CD4-positive, alpha-beta T cell treated with Interleukin-6 for 4 hours (primary cell): ENCODE results near the gene CNNM3.
A peak's percentile ranks its signal among the peaks of the same experiment; 100 is the strongest.

Experiments used
- DNase-seq: peaks from one replicate; pipeline ENCODE4 v3.0.0-alpha.2; 2020; ENCODE audit warnings: mixed read lengths

CNNM3 gene

DNA sequence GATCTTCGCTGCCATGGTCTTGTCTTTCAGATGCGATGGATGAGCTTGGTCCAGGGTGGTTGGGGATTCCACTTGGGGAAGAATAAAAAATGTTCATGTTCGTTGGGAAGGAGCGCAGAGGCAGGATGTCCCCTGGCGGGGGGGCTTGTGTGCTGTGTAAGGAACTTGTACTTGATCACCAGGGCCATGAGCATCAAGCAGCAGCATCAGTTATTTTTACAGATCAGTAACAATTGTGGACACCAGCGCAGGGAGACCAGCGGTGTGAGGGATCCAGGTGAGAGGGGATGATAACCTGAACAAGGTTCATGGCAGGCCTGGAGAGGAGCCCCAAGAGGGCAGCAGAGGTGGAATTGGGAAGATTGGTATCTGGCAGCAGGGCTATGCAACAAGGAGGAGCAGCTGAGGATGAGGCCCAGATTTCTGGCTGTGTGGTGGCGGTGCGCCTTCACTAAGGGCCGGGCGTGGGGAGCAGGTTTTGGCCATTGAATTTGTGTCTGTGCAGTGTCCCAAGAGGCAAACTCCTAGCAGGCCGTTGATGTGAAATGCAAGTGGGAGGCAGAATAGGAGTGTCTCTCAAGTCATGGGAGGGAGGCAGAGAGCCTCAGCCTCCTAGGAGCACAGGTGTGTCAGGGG, 3.9 kb downstream of the CNNM3 start:
- no peak for DNase-seq

DNA sequence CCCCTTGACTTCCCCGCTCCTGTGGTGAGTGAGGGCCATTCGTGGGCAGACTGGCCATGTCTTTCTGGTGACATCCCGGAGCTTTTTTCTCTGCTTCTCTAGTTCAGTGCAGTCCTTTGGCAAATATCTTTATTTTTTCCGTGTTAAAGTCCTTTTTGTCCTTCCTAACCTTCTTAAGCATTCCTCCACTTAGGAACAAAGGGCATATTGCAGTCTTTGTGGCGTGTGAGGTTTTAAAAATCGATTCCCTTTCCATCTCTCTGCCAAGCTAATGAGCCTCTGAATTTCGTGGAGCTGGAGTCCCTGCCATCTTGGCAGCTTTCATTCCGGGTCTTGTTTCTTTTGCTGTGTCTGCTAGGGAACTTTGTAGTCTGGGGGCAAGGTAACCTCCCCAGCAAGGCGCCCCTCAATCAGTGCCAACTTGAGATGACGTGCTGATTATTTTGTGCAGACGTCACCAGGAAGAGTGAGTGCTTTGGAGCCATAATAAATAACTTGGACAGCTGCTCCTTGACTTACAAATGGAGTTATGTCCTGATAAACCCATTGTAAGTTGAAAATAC, 5.1 kb downstream of the CNNM3 start:
- no peak for DNase-seq

DNA sequence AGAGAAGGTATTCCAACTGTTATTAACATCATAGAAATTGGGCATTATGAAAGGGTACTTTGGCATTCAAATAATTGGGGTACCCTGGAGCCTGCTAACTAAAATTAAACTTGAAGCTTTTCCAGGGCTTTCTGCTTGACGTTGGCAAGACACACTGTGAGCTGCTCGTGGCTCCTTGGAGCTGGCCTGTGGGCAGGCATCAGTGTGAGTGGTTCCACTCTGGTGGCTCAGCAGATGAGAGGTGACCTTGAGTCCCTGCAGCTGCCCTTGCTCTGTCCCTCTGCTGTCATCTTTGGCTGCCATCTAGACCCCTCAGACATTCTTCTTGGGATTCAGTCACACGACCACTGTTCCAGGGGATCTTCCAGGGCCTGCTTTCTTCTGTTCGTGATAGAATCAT, 6.7 kb downstream of the CNNM3 start:
- no peak for DNase-seq

DNA sequence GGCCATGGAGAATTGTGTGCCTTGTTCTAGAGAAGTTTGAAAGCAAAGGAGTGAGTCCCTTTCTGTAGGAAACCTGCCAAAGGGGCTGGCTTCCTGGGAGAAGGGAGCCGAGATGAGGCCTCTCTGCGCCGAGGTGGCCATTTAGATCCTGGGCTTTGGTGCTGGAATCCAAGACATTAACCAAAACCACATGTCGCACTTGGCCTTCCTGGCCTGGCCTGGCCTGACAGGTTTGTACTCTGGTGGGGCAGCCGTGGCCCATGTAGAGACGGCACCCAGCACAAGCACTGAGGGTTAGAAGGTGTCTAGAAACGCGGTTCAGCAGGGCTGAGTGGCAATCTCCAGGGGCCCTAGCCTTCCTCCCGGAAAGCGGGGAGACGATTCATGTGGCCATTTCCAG, 7.1 kb downstream of the CNNM3 start:
- no peak for DNase-seq

DNA sequence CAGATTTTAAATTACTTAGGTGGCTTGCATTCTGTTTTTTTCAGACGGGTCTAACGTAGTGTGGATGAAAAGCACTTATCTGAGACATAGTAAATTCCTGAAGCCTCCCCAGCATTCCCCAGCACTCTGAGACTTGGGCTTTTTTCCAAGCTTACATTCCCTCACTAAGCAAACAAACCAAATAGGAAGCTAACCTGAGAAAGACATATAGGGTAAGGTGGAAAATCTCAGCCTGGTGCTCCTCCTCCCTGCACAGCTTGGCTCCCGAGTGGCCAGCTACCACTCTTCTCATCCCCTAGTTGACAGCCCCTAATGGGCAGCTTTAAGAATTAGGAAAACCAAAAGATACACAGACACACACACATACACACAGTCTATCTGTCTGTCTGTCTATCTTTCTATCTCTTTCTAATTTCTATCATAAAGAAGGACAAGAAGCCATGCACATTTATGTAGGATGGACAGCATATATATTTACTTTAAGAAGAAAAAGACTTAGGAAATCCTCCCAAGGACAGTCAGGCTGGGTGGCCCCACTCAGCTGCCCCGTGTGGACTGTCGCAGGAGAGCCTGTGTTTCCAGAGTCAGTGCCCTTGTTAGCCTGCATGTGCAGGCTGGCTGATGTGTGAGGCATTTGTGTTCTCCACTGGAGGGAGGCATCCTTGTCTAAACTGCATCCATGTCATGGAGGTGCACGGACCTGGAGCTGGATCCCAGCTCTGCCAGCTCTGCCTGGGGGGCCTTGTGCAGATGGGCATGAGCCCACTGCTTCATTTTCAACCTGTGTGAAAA, 8.2 kb downstream of the CNNM3 start:
- DNase-seq: no peak

DNA sequence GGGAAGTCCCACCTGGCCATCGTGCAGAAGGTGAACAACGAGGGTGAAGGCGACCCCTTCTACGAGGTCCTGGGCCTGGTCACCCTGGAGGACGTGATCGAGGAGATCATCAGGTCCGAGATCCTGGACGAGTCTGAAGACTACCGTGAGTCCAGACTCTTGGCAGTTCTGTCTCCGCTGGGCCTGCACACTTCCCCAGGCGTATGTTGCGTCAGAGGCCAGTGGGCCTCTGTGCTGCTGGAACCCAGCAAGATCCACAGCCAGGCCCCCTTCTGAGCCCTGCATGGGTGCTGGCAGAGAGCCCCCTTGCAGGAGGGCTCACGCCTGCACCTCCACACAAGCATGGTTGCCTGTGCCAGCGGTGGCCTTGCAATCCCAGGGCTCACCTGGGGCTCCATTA, 9.0 kb downstream of the CNNM3 start:
- DNase-seq: no peak

DNA sequence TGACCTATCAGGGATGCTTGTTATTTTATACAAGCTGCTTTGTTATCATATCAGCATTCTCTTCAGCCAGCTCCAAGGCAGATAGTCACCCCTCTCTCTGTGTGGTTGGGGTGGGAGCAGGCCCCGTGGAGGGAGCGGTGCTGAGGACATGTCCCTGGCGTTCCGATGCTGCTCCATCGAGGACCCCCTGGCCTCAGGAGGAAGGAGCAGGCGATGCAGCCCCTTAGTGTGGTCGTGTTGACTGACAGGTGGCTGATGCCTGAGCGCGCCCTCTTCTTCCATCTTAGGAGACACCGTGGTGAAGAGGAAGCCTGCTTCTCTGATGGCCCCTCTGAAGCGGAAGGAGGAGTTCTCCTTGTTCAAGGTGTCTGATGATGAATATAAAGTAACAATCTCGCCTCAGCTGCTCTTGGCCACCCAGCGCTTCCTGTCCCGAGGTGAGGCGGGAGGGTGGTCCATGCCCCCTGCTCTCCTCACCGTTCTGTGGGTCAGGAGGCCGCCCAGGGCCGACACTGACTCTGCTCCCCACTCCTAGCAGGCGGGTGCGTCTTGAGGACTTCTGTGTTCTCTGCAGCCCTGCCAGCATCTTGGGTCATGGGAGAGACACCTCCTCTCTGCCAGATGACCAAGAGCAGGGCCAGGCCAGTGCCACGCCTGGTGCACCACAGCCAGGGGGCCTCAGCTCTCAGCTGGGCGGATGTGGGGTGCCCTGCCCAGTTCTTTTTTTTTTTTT, 10.6 kb downstream of the CNNM3 start:
- no peak for DNase-seq

DNA sequence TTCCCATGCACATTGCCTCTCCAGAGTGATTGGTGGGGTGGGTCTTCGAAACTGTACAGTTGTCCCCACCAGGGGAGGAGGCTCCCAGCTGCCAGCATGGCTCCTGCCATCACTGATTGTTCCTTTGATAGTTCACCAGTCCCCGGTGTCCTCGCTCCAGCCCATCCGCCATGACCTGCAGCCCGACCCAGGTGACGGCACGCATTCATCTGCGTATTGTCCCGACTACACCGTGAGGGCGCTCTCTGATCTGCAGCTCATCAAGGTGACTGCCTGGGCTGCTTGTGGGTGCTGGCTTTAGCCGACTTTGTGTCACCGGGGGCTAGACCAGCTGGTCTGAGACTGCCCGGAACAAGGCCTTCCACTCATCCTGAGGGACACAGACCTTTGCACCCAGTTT, 12.4 kb downstream of the CNNM3 start:
- no peak for DNase-seq

DNA sequence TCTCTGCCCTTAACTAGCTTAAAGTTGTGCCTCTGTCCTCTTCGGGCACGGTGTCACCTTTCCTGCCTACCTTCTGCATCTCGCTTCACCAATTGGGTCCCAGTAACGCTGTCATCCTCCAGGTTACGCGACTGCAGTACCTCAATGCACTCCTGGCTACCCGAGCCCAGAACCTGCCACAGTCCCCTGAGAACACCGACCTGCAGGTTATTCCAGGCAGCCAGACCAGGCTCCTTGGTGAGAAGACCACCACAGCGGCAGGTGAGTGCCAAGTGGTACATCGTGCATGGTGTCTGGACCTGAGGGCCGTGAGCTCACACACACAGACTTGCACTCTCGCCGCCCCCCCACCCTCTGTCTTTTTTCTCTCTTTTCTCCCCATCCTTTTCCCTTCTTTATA, 12.8 kb downstream of the CNNM3 start:
- DNase-seq: no peak

DNA sequence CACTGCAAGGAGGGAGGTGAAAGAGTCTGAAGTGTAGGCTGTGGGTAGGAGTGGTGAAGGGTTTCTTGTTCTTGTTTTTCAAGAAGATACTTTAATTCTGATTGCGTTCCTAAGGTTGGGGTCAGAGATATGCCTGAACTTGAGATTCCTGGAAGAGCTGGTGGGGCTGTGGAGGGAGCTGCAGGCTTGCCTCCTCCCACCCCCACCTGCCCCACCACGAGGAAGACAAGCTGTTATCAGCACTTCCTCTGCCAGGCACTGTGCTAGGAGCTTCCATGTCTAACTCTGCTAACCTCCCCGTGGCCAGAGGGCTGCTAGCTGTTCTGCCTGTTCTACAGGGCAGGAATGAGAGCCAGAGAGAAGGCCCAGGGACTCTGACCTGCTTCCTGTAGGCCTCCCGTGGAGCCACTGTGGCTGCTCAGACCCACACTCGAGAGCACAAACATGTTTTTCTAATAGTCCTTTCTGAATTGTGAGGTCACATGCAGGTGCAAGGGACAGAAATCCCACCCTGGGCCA, 14.0 kb downstream of the CNNM3 start:
- DNase-seq: no peak

DNA sequence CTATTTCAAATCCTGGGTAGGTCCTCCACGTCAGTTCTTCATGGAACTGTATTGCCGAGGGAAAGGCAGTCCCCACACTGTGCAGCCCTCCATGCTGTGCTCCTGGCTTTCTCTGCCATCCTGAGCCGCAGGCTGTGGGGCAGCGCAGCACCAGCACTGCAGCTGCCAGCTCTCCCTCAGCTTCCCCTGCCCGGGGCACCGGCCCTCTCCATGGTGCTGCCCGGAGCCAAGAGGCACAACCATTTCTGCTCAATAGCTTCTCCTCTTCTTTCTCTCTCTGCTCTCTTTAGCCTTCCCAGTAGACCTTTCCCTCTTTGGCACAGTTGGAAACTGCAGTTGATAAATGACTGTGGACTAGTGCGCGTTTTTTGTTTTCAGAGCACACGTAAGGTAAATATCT, 15.6 kb downstream of the CNNM3 start:
- no peak for DNase-seq

DNA sequence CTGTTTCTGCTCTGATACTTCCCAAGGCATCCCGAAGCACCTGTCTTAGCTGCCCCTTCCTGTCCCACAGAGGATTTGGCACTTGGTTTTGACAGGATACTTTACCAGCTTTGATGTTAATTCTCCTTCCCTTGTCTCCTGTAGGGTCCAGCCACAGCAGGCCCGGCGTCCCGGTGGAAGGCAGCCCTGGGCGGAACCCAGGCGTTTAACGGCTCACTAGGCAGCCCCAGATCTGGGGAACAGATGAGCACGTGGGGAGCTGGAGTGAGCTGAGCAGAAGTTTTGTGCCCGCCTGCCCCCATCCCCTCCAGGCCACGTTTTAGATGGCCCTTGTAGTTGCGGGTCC, 16.3 kb downstream of the CNNM3 start:
- DNase-seq: no peak

DNA sequence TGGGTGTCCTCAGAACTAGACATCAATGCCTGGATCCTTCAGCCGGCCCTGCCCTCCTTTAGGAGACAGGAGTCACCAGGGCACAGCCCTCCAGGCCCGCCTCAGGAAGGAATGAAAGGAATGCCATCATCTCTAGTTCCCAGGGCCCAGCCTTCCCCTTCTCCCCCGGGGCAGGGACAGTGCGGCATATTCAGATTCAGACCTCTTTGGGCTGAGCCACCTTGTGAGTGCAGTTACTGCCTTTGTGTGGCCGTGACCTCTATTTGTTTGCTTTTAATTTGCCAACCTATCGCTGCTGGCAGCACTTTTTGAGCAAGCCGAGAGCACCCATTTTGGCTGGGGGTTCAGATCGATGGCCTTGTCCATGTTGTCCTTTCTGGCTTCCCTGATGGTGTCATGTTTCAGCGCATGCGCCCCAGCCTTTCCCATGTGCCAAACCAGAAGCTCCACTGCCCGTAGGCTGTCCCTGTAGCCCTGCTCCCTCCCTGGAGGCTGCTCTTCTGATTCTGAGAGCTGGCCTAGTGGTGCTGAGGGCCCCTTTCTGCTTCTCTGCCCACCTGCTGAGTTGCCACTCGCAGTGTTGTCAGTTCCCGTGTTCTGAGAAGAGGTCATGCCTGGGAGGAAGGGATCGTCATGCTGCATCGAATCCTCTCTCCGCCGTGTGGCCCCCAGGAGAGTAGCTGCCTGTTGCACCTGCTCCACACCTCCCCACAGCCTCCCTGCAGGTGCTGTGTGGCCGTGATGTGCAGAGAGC, 16.9 kb downstream of the CNNM3 start:
- no peak for DNase-seq

DNA sequence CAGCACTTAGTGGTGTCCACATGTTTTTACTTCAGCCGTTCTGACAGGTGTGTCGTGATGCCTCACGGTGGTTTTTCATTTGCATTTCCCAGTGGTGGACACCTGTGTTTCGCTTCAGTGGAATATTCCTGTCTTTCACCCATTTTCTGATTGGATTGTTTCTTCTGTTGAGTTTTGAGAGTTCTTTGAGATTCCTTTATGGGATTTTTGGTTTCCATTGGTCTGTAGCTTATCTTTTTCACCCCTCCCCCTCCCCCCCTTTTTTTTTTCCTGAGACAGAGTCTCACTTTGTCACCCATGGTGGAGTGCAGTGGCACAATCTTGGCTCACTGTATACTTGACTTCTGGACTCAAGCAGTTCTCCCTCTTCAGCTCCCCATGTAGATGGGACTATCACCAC, 19.8 kb downstream of the CNNM3 start:
- DNase-seq: no peak

DNA sequence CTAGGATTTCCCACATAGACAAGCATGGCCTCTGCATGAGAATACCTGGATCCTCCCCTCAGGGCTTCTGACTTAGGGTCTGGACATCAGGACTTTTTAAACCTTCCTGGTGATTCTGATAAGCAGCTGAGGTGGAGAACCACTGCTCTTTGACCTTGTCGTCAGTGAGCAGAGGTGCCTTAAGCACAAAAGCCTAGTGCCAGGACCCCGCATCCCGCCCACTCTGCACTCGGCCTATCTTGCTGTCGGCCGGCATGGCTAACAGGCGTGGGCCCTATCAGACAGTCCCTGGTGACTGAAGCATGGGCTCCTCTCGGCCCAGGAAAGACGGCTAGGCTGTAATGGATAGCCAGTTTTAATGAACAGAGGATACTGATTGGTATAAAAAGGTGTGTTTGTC, 21.5 kb downstream of the CNNM3 start:
- no peak for DNase-seq

DNA sequence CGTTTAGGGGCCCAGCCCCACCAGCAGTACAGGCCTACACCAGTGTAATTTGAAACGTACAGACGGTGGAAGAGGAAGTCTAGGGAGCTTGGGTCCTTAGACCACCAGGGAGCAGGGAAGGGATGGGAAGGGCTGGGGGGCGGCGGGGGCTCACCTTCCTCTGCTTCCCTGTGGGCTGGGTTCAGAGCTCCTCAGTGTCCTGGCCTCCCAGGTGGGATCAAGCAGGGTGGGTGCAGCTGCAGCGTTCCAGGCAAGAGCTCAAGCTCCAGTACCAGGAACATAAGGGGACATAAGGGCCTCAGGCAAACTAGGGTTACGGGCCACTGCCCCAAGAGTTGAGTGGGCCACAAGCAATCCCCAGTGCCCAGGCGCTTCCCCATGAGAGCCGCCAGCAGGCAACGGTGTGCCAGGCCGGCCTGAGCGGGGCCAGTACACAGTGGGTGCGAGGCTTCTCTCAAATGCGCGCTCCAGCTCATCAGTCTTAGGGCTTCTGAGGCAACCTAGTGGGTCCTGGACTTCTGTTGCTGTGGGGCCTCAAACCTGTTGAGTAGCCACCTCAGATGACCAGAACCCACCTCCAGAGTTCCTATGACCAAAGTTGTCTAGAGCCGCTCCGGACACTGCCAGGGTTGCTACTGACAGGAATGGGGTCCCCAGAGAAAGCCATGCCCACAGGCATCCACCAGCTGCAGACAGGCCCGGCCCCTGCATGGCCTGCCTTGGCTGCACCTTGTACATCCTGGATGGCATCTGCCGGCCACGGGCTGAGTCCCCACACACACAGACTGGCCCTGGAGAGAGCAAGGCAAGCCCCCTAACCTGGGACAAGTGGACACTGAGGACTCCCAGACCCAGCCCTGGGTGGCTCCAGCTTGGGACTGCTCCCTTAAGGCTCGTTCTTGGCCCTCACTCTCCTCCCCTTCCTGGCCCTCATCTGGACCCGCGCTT, 22.6 kb downstream of the CNNM3 start:
- no peak for DNase-seq

DNA sequence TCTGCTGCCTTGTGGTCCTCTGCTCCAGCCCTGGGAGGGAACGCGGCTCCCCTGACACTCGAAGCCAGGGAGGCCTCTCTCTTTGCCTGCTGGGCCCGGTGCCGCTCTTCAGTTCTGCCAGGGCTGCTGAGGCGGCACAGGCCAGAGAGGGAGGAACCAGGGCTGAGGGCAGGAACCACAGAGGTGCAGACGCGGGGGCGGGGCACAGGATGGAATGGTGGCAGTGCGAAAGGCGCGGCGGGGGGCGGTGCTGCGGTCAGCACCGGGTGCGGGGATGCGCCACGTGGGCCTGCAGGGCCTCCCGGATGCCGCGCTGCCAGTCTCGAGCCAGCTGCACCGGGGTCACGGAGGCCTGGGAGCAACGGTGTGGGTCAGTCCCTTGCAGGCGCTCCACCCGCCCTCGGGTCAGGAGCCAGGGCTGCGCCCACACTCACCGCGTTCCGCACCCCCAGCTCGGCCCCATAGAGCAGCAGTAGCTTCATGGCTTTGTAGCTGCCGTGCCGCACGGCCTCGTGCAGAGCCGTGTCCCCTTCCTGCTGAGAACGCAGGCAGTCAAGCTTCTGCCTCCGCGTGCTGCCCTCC, 23.3 kb downstream of the CNNM3 start:
- DNase-seq: peak; percentile 94

DNA sequence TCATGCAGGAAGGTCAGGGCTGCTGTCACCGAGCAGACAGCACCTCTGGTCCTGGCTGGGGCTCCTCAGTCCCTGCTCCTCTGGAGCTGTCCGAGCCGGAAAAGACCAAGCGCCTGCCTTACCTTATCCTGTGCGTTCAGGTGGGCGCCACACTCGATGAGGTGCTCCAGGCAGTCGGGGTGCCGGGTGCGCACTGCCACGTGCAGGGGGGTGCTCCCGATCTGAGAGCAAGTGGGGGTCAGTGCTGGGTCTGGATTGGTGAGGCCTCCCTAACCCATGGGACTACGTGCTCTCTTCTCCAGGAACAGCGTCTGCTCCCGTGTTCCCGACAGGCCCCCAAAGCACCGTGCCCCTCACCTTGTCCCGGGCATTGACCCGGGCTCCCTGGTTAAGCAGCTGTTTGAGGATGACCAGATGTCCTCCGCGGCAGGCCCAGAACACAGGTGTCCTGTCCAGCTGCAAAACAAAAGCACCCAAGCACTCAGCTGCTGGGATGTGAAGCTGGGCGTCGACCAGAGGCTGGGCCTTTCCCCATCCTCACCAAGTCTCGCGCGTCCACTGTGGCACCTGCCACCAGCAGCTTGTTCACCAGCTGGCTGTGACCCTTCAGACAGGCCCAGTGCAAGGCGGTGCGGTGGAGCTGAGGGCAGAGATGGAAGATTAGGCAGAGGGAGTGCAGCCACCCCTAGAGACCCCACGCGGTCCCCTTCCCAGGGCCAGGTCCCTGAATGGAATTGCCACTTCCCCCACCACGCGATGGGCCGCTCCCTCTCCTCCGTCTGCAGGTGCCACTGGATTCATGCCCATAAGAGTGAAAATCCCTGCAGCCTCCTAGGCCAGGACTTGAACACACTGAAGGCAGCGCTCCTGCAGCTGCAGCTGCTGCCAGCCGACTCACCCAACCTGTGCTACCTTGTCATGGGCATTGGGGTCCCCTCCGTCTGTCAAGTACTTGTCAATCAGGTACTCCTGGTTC, 24.1 kb downstream of the CNNM3 start:
- DNase-seq: no peak

DNA sequence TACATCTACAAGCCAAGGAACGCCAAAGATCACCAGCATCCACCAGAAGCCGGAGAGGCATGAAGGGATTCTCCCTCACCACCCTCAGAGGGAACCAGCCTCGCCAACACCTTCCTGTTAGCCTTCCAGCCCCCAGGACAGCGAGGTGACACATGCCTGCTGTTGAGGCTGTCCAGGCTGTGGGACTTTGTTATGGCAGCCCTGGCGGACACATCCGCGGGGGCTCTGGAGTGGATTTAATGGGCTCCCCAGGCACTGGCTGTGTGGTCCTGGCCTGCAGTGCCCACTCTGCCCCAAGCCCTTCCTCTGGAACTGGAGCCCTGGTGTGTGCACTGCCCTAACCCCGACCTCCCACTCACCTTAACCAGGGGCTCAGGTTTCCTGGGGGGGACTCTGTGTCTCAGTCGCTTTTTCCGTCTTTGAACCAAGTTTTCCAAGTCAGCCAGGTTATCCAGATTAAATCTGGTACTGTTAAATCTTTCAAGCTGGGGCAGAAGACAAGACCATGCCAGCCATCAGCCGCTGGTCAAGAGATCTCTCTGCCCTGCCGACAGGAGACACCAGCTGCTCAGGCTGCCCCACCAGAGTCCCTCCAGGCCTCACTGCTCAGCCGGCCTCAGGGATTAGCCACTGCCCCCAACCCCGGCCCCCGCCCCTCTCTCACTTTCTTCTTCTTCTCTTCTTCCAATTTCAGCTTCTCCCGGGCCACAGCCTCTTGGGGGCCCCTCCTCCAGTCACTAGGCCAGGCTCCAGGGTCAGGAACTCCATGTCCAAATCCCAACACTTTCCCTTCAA, 25.8 kb downstream of the CNNM3 start:
- no peak for DNase-seq
